Stimulated activated CD8-positive, alpha-beta memory T cell treated with anti-CD3 and anti-CD28 coated beads, Interleukin-15, amount 100 ng/mL, for 4 hours (primary cell): ENCODE measurements around the gene WDR7.
A peak's percentile ranks its signal among the peaks of the same experiment; 100 is the strongest.

Experiments used
- DNase-seq, 2 donors: peaks; one replicate each; pipeline ENCODE4 v3.0.0-alpha.2; 2020; ENCODE audit warnings: low read depth in 2 of 2

Gene WDR7

DNA sequence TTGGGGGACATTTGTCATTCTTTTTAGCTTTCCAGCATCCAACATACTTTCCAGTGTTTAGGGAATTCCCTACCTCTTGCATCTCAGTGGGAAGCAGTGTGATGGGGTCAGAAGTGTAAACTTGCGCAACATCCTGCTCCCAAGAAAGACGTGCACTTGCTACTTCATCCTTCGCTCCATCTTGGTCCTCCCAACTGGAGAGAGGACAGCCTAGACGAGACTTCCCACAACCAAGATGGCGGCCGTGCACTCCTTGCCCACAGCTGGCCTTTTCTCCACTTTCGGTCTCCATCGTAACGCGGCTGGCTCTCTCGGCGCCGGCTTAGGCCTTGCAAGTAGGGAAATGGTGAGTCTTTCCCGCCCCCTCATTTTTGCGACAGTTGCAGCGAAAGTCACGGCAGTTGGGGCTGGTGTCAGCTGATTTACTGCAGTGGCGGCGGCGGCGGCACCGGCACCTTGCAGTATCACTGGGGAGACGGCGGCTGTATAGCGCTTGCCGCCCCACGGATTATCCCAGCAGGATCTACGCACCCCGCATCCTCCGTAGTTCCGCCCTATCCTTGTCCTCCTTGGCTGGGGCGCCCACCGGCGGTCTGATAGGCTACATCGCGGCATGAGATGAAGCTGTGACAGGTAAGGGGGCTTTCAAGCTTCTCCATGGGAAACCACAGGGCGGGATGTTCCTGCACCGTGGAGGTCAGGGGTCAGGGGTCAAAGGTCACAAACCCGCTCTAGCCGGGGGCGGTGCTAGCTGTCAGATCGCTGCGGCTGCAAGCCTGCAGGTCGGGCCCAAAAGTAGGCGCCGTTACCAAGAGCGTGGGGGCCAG lies at the start of gene WDR7:
TSS of gene WDR7 (plus strand) at position 416 of the 827 bp plus-strand sequence. CDS start 21,157 bp downstream, outside the sequence.
- DNase-seq: peak; percentile 85 to 95

DNA sequence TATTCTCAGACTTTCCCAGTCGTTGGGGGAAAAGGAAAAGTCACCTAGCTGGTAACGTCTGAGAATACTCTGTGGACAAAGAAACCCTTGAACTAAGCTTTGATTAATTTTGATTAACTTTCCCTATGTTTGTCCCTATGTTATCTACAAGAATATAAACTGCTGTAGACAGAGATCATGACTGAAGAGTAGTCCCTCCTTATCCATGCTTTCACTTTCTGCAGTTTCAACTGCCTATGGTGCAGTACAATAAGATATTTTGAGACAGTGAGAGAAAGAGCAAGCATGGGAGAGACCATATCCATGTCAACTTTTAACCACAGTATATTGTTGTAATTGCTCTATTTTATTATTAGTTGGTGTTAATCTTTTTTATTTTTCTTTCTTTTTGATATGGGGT lies 44.5 kb upstream of the WDR7 start:
- DNase-seq: no peak

DNA sequence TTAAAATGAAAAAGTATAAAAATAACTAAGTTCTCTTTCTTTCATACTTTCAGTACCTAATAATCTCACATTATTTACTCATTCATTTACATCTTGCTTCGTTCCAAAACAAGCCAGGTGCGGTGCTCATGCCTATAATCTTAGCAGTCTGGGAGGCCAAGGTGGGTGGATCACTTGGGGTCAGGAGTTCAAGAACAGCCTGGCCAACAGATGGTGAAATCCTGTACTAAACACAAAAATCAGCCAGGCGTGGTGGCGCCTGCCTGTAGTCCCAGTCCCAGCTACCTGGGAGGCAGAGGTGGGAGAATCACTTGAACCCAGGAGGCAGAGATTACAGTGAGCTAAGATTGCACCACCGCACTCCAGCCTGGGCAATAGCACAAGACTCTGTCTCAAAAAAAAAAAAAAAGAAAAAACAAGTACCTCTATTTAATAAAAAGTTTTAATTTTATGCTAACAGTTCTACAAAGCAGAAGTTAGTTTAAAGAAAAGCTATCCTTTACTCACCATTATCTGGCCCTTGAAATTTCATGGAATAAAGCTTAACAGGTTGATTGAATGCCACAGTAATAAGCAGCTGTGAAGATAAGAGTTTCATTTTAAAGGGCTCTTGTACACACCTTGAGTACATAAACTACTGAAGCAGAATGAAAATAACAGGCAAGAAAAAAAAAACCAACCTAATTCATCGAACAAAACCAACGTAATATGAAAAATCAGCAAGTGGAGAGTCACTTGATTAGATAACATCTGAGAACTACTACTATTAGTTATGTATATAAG lies 35.2 kb upstream of the WDR7 start:
- no peak for DNase-seq

DNA sequence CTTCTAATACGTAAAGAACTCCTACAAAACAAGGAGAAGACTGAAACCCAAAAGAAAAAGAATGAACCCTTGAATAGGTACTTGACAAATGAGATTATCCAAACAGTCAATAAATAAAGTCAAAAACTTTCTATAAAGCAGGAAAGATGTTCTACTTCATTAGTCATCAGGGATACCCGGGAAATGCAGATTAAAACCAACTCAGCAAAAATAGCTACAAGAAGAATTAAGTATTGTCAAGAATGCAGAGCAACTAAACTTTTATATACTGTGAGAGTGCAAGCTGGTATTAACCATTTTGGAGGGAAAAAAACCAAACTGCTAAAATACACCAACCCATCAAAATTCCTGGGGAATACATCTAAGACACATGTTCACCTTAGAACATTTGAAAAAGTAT lies 23.2 kb upstream of the WDR7 start:
- no peak for DNase-seq

DNA sequence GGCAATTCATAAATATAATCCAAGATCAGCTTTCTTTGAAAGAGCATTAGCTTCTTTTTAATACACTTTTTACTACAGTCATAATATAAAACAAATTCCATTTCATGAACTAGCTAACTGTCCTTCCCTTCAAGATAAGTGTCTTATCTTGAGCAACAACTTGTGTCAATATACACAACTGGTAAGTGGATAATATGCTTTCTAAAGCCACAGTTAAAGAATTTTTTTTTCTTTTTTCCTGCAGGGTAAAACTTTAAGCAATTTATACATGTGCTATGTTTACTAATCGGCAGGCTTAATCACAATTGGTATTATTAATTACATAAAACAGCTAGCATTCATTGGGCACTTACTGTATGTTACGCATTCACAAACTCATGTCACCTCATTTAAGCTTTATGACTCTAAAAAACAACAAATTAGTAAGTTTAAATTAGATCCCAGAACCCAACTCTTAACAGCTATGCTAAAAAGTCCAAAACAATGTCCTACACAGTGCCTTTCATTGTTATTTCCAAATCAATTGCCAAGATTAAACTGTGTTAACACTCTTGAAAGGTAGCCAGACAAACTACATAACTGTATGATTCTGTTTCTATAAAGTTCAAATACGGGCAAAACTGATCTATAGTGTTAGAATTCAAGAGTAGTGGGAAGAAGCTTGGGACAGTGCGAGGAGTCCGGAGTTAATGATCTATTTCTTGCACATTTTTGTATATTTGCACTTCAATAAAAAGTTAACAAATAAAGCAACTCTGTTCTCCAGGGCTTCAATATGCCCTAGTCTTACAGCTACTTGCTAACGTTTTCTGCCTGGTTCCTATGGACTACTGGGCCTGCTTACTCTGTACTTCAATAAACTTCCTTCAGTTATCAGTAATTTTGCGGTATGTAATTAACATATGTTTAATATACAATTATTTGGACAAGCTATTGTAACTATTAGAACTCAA lies 18.8 kb upstream of the WDR7 start:
- DNase-seq: no peak

DNA sequence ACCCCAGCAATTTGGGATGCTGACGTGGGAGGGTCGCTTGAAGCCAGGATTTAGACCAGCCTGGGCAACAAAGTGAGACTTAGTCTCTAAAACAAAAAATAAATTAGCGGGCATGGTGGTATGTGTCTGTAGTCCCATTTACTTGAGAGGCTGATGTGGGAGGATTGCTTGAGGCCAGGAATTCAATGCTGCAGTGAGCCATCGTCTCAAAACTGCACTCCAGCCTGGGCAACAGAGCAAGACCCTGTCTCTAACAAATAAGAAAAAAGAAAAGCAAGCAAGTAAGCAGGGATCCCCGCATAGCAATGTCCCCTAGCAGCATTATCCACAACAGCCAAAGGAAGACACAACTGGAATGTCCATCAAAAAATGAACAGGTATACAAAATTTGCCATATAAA lies 16.2 kb upstream of the WDR7 start:
- DNase-seq: no peak

DNA sequence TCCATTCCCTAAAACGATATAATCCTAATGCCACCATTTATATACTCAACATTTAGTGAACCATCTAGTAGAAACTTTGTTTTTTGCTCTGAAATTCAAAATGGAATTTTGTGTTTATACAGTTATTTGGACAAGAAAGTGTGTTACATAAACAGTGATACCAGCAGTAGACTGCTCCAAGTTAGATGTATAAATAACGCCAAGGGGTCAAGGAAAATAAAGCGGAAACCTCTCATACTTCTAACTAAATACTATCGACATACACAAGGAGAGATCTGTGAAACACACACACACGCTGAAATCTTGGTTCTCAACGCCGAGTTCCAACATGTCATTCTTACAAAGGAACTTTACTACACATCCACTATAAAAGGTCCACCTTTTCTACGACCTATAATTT lies 14.0 kb upstream of the WDR7 start:
- no peak for DNase-seq

DNA sequence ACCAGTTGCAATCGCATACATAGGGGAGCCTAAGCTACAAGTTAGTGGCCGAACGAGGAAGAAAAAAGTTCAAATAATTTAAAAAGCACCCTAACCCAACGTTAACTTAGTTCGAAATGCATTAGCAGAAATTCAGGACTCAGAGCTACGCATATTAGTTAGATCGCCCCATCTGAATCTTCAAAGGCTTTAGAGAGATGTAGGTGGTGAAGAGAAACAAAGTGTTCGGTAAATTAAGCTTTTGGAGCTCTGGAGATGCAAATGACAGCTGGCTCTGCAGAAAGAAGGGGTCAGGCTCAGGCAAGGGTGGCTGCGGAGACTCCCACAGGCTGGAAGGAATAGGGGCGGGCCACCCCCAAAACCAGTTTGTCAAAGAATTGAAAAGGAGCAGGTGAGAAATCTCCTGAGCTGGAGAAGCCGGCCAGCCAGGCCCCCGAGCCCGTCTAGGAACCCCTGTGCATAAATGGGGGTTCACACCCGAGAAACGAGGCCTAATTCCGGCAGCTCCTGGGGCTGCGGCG lies 13.4 kb upstream of the WDR7 start:
- DNase-seq: no peak

DNA sequence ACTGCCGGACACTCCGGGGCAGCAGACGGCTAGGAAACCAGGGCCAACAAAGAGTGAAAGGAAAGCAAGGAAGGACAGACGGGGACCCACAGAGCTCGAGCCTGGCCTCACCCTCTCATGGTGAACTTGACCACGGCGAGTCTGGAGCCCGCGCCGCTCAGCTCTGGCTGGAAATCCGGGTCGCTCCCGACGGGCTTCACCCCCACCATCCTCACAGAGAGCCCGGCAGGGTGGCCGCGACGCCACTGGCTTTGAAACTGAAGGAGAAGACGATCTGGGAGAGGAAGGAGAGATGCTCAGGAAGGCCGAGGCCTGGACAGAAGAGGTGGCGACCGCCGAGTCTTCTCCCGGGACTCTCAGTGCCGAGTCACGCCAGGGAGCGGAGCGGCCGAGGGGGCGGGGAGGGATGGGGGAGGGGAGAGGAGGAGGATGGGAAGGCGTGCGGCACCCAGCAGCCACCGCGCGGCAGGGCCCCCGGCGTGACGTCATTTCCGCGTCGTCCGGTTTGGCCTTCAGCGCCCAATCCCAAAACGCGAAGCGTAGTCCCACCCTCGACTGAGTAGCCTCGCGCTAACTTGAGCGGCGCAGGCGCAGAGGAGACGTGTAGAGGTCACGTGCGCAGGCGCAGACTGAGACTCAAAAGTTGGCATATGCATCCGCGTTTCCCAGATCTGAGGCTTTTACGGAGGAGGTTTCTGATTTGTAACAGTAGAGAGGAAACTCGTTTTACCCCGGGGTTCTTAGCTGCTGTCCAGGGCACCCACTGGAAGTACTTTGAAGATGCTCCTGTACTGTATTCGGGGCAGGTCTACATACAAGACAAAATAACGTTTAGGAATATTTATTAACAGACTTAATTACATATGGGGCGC lies 12.7 kb upstream of the WDR7 start, which contains the start of gene TXNL1:
TSS of gene TXNL1 (minus strand) at position 361 of the 872 bp plus-strand sequence. CDS start at position 209, 152 bp downstream.
- peak; percentile 99 for DNase-seq

DNA sequence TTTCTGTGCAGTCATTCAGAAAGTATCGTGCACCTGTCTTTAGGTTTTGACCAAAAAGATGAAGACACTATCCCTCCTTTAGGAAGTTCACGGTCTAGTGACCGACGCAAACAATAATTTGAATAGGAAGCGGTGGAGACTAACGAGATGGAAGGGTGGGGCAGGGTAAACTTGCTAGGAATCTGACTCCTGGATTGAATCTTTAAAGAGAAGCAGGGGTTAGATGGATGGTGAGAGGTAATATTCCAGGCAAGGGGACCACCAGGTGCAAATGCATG lies 12.1 kb upstream of the WDR7 start:
- no peak for DNase-seq

DNA sequence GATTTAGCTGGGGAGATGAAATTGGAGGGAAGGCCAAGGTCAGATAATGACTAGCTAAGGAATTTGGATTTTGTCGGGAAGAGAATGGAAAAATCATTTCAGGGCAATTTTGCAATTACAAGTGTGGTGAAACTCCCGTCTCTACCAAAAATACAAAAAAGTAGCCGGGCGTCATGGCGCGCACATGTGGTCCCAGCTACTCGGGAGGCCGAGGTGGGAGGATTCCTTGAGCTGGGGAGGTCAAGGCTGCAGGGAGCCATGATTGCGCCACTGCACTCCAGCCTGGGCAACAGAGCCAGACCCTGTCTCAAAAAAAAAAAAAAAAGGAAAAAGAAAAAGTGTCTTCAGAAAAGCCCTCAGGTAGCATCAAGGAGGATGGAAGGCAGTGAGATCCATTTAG lies 11.6 kb upstream of the WDR7 start:
- DNase-seq: no peak

DNA sequence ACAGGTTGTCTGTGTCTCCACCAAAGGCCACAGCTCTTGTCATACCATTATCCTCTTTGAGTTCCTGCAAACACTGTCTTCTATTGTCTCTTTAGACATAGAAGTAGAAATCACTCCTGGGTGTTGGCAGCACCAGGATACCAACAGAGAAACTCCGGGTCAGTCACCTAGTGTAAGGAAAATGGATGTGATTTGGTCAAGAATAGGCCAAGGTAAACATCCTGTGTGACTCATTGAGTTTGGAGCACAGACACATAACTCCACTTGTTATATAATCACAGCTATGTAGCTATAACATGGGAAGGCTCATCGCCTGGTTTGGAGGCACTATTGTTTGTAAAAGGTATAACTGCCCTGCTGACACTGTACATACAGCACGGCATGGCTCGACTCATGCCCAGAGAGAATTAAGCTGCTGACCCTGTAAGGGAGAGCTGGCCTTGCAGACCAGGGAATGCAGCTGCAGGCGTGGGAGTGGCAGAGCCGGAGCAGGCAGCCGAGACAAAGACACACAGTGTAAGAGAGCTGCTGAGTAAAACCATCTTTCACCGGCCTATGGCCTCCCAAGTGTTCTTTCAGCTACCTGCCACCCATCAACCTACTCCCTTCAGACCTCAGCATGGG lies 9.3 kb upstream of the WDR7 start:
- DNase-seq: no peak

DNA sequence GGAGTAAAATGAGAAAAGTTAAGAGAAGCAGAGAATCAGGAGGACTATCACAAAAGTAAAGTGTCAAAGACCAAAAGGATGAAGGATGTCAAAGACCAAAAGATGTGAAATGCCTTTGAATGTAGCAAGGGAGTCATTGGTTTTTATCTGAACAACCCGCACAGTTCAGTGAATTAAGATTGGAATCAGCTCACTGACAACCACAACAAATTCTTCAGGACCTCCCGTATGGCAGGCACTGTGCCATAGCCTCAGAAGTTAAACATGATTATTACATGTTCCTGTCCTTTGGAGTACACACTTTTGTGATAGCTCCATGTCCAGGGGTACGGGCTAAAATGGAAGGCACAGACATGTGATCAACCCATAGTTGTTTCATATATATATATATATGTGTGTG lies 7.8 kb upstream of the WDR7 start:
- no peak for DNase-seq

DNA sequence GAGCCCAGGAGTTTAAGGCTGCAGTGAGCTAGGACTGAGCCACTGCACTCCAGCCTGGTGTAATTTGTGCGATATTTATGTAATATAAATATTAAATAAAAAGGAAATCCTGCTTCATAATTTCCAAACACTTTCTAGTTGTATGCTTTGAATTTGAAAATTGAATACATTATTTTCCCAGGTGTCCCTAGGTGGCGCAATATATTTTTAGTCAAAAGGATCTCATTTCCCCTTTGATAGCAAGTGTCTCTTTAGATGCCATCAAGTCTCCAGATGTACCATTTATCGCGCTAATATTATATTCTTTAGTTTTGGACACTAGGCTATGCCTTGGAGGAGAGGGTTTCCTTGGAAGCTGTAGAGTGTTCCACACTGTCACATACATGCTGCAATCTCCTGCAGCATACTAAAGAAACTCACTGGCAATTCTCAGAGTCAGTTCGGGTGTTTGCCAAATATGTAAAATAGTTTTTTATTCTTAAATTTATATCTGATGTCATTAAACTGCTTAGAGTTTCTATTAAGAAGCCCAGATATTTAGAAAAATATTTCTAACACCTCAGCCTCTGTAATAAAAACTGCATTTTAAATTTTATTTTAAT lies 5.6 kb upstream of the WDR7 start:
- no peak for DNase-seq

DNA sequence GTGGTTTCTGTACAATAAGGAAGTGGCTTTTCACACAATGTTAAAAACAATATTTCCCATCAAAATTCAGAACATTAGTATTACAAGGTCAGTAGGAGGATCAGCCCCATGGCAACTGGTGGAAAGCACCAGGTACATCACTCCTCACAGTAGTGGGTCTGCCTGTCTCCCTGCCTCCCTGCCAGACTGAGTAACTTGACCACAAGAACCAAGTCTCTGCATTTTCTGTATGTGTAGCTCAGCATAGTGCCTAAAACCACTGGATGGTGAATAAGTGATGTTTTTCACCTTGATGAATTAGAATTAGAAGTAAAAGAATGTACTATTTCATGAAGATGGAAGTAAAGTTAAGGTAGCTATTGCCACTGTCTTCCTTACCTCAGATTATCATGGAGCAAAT lies 4.1 kb upstream of the WDR7 start:
- DNase-seq: no peak

DNA sequence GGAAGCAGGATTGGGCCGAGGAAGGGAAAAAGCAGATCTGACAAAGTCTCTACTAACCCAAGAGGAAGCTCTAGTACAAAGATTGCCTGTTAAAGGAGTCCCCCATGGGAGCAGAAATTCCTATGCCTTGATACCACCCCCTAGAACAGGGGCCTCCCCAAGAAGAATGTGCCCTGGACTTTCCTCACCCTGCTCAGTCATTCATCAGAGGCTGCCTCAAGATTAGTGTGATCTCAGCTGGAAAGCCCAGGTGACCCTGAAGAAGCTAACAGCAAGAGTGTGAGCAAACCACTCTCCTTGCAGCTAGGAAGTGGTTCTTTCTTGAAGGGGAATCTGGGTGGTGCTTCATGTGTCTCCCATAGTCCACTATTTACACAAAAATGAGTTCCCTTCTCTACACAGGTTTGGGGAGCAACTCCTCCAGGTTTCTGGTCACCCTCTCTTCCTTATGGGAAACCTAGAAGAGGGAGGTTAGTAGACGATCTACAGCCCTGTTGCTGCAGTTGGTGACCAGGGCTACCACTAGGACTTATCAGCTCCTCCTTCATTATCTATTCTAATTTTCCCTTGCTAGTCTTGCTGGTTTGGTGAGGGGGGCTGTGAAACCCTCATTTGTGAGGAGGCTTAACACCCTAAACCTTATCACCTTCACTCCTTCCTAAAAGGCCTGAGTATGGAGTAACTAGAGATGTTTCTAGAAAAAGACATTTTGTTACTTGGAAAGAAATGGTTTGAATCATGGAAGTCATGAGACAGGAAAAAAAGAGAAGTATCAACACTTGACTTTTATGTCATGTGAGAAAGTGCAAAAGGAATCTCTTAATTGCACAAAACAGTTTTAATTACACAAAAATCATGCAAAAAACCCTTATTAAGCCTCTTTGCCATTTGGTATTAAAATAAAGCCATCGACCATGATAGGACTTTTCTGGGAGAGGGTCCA lies 2.9 kb upstream of the WDR7 start:
- DNase-seq: no peak

DNA sequence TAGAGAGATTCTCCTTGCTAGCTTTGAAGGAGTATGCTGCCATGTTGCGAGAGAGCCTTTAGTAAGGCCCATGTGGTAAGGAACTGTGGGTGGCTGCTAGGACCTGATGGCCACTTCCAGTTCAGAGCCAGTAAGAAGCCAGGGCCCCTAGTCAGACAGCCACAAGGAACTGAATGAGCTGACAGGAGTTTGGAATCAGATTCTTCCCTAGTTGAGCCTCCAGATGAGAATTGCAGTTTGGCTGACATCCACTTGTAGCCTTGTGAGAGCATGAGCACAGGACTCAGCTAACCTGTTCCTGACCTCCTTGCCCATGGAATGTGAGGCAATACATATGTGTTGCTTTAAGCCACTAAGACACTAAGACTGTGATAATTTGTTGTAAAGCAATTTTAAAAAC lies 1.2 kb upstream of the WDR7 start:
- DNase-seq: no peak

DNA sequence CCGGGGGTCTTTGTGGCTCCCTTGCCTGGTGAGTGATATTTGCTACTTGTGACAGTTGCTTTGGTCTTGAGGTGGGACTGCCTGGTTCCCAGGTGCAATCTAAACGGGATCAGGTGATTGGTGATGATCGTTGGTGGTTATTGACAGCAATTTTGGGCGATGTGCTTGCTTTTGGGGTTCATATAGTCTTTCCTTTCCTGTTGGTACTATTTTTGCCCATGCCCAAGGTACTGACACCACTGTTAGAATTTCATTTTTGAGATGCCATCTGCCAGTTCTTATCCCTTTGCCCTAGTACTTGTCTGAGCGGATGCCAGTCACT lies 573 bp downstream of the WDR7 start:
- DNase-seq: no peak

DNA sequence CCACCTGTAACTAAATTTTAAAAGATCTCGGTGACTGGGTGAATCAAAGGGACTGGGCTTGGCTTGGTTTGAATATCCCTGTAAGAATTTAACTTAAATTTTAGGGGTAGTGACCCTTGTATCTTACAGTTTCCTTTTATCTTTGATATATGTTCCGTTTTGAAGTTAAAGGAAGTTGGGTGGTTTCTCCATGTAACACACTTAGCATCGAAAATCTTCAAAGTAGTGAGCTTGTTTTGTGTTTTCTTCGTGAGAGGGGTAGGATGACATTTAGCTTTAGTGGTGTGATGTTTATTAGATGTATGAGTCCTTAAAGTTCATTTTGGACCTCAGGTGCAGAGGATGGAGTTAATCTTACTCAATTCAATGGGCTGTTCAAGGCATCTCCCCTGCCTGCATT lies 1.6 kb downstream of the WDR7 start:
- DNase-seq: no peak
